MM.1S (cell line): ENCODE results near the gene MPDU1.
A peak's percentile ranks its signal among the peaks of the same experiment; 100 is the strongest.

Source experiments
- DNase-seq: peaks from one replicate; pipeline ENCODE4 v3.0.0-alpha.2; 2015
- H2AFZ ChIP-seq: fragments of 300-600 bp; sonication (generic); 2 replicates; pipeline ENCODE4 v1.6.0; 2016; ENCODE audit warnings: antibody characterized with exemption, low read length
- H3F3A ChIP-seq: fragments of 300-600 bp; sonication (generic); 2 replicates; pipeline ENCODE4 v1.6.1; 2016; ENCODE audit warnings: mild to moderate bottlenecking, antibody characterized with exemption, low read length, moderate library complexity, mixed read lengths; ENCODE audit not compliant: insufficient read depth
- H3K27ac ChIP-seq: fragments of 300-600 bp; sonication (generic); 2 replicates; pipeline ENCODE4 v1.5.1; 2016; ENCODE audit warnings: mild to moderate bottlenecking, low read length
- H3K27me3 ChIP-seq: fragments of 300-600 bp; sonication (generic); replicated peaks from 2 replicates; pipeline ENCODE4 v1.6.0; 2016; ENCODE audit warnings: low read length; ENCODE audit not compliant: insufficient read depth
- H3K36me3 ChIP-seq: fragments of 300-600 bp; sonication (generic); replicated peaks from 2 replicates; pipeline ENCODE4 v1.6.1; 2016; ENCODE audit warnings: mild to moderate bottlenecking, low read length, mixed read lengths; ENCODE audit not compliant: insufficient read depth
- H3K4me1 ChIP-seq: fragments of 300-600 bp; sonication (generic); 2 replicates; pipeline ENCODE4 v1.6.1; 2016; ENCODE audit warnings: low read length, mixed read lengths
- H3K4me2 ChIP-seq: fragments of 300-600 bp; sonication (generic); 2 replicates; pipeline ENCODE4 v1.6.0; 2016; ENCODE audit warnings: low read depth, low read length
- H3K4me3 ChIP-seq: fragments of 300-600 bp; sonication (generic); 2 replicates; pipeline ENCODE4 v1.5.1; 2016; ENCODE audit warnings: low read length, mixed read lengths
- H3K79me2 ChIP-seq: fragments of 300-600 bp; sonication (generic); 2 replicates; pipeline ENCODE4 v1.6.1; 2016; ENCODE audit warnings: mixed run types, low read length, mixed read lengths
- H3K9ac ChIP-seq: fragments of 300-600 bp; sonication (generic); 2 replicates; pipeline ENCODE4 v1.6.1; 2016; ENCODE audit warnings: low read length, mixed read lengths
- H3K9me2 ChIP-seq: fragments of 300-600 bp; sonication (generic); replicated peaks from 2 replicates; pipeline ENCODE4 v1.6.1; 2016; ENCODE audit warnings: mild to moderate bottlenecking, low read length, mixed read lengths; ENCODE audit not compliant: insufficient read depth
- H3K9me3 ChIP-seq: fragments of 300-600 bp; sonication (generic); replicated peaks from 2 replicates; pipeline ENCODE4 v1.6.1; 2016; ENCODE audit warnings: mild to moderate bottlenecking, low read length, mixed read lengths; ENCODE audit not compliant: insufficient read depth
- H4K20me1 ChIP-seq: fragments of 300-600 bp; sonication (generic); 2 replicates; pipeline ENCODE4 v1.6.1; 2016; ENCODE audit warnings: mild to moderate bottlenecking, low read length, moderate library complexity, mixed read lengths; ENCODE audit not compliant: insufficient read depth
- CTCF ChIP-seq: fragments of 300-600 bp; sonication (generic); IDR thresholded peaks from 2 replicates; pipeline ENCODE4 v1.5.1; 2016; ENCODE audit warnings: antibody characterized with exemption, low read length, mixed read lengths
- EZH2 ChIP-seq: fragments of 300-600 bp; sonication (generic); optimal IDR thresholded peaks from 2 replicates; pipeline ENCODE3; 2017; ENCODE audit warnings: low read depth, mild to moderate bottlenecking, antibody characterized with exemption, low read length, mixed read lengths
- EZH2phosphoT487 ChIP-seq: fragments of 300-600 bp; sonication (generic); IDR thresholded peaks from 2 replicates; pipeline ENCODE4 v1.6.1; 2018; ENCODE audit warnings: antibody characterized with exemption, low read length

The MPDU1 gene

DNA sequence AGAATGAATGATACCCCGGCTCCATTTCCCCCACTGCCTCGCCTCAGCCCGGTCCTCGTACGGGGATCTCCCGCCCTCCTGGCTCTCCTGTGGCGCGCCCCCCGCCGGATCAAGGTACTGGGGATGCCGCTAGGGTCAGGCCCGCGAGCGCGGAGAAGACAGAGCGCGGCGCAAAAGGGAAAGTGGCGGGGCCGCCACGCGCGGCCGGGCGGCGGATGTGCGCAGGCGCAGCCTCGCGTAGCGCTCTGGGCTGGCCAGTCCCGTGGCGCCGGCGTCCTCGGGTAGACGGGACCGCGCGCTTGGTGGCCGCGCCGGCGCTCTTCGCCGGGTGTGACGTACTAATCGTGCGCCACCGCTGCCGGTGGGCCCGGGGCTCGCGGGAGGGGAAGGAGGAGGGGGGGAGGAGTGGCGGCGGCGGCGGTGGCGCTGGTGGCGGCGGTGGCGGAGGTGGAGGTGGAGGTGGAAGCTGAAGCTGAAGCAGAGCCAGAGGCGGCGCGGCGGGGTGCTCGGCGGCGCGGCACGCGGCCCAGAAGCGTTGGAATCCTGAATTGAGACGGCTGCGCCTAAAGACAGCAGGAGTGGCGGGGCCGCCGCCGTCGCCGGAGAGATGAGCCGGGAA lies 22.0 kb upstream of the MPDU1 start, which contains the start of gene SENP3:
SENP3 (plus strand) TSS at position 331 of the 619 bp plus-strand sequence. CDS start 1,158 bp downstream, outside the sequence.
- no peak for TF ChIP-seq CTCF
- TF ChIP-seq EZH2, result no peak
- no peak for TF ChIP-seq EZH2phosphoT487
- Histone ChIP-seq H3K9me3 (no peaks in the 10 kb centered on the region), H3K9me2 (no peaks in the 10 kb centered on the region), H3K36me3 (peaks cover 8% of the 10 kb centered on the region; the same call in 1 of the 2 replicates), H4K20me1 (no peaks in the 10 kb centered on the region), H3K27ac (peak within 1 kb of the TSS; percentile 68; the same call in 1 of the 2 replicates), H3K4me3 (peak within 1 kb of the TSS; percentile 73), H3K4me1 (peaks cover 26% of the 10 kb centered on the region), H3K79me2 (peaks cover 46% of the 10 kb centered on the region), H2AFZ (peak within 1 kb of the TSS; percentile 92), H3K27me3 (no peaks in the 10 kb centered on the region), H3F3A (peaks cover 14% of the 10 kb centered on the region; the same call in 1 of the 2 replicates), H3K4me2 (peak within 1 kb of the TSS; percentile 90), H3K9ac (peak within 1 kb of the TSS; percentile 93)
- peak; percentile 91 for DNase-seq

GRCh38 chr17:7562208-7562605 lies 21.4 kb upstream of the MPDU1 start:
- H3K27ac ChIP-seq, result peak overlapping the region; percentile 68; the same call in 1 of the 2 replicates
- no peaks in the 10 kb centered on the region for H3K9me3 ChIP-seq
- peaks cover 49% of the 10 kb centered on the region for H3K79me2 ChIP-seq
- peak overlapping the region; percentile 73 for H3K4me3 ChIP-seq
- TF ChIP-seq EZH2phosphoT487, result no peak
- no peak for TF ChIP-seq CTCF
- no peak for TF ChIP-seq EZH2
- no peaks in the 10 kb centered on the region for H3K27me3 ChIP-seq
- DNase-seq, result peak; percentile 17
- no peaks in the 10 kb centered on the region for H3K9me2 ChIP-seq
- H3K9ac ChIP-seq, result peak overlapping the region; percentile 93
- H3K4me2 ChIP-seq, result peak overlapping the region; percentile 90
- H4K20me1 ChIP-seq, result no peaks in the 10 kb centered on the region
- peaks cover 8% of the 10 kb centered on the region; the same call in 1 of the 2 replicates for H3K36me3 ChIP-seq
- H3F3A ChIP-seq, result peaks cover 14% of the 10 kb centered on the region; the same call in 1 of the 2 replicates
- 0 out of 2 replicates have a peak overlapping the region, but pooled peaks have one; percentile 50 for H2AFZ ChIP-seq
- H3K4me1 ChIP-seq, result peaks cover 26% of the 10 kb centered on the region

GRCh38 chr17:7563115-7563869 lies 20.4 kb upstream of the MPDU1 start:
- Histone ChIP-seq H3F3A (peaks cover 14% of the 10 kb centered on the region; the same call in 1 of the 2 replicates), H3K9ac (no peak overlapping the region), H4K20me1 (no peaks in the 10 kb centered on the region), H3K36me3 (peaks cover 8% of the 10 kb centered on the region; the same call in 1 of the 2 replicates), H3K4me3 (no peak overlapping the region), H3K9me3 (no peaks in the 10 kb centered on the region), H3K4me1 (peaks cover 20% of the 10 kb centered on the region), H2AFZ (no peak overlapping the region), H3K79me2 (peaks cover 52% of the 10 kb centered on the region), H3K27me3 (no peaks in the 10 kb centered on the region), H3K4me2 (peak overlapping the region; percentile 90; the same call in 1 of the 2 replicates), H3K27ac (no peak overlapping the region), H3K9me2 (no peaks in the 10 kb centered on the region)
- TF ChIP-seq EZH2phosphoT487 (no peak), CTCF (no peak), EZH2 (no peak)
- DNase-seq, result no peak
